SK-N-SH (cell line): ENCODE measurements around the gene SF3B1.

Experiments used
- CHD2 ChIP-seq: fragments of 150-350 bp; IDR thresholded peaks from 2 replicates; pipeline ENCODE4 v1.6.1; 2018; ENCODE audit warnings: low read length; ENCODE audit not compliant: partially characterized antibody
- CTCF ChIP-seq: fragments of 200-600 bp; sonication (generic); IDR thresholded peaks from 2 replicates; pipeline ENCODE4 v1.6.1; 2017; ENCODE audit warnings: antibody characterized with exemption, mild to moderate bottlenecking, moderate library complexity
- EP300 ChIP-seq, 2 experiments: IDR thresholded peaks; 2 replicates each; pipeline versions ENCODE4 v1.4.0 to v1.6.1; 2012; ENCODE audit warnings: borderline replicate concordance in 1 of 2, low read depth in 1 of 2, low read length in 1 of 2
- FOXM1 ChIP-seq: IDR thresholded peaks from 2 replicates; pipeline ENCODE4 v1.4.0; 2012; ENCODE audit warnings: low read depth, mild to moderate bottlenecking
- IRF3 ChIP-seq: fragments of 150-350 bp; IDR thresholded peaks from 2 replicates; pipeline ENCODE4 v1.6.1; 2016; ENCODE audit warnings: mild to moderate bottlenecking, low read depth, low read length
- JUND ChIP-seq: IDR thresholded peaks from 2 replicates; pipeline ENCODE4 v1.4.0; 2012
- NFIC ChIP-seq: IDR thresholded peaks from 2 replicates; pipeline ENCODE4 v1.4.0; 2012; ENCODE audit warnings: borderline replicate concordance
- POLR2AphosphoS5 ChIP-seq: IDR thresholded peaks from 2 replicates; pipeline ENCODE4 v1.6.1; 2012; ENCODE audit warnings: low read depth, low read length
- RAD21 ChIP-seq: IDR thresholded peaks from 2 replicates; pipeline ENCODE4 v1.6.1; 2012; ENCODE audit warnings: mild to moderate bottlenecking, low read length
- USF1 ChIP-seq: IDR thresholded peaks from 2 replicates; pipeline ENCODE4 v1.4.0; 2012; ENCODE audit warnings: low read depth, borderline replicate concordance
- USF2 ChIP-seq: fragments of 150-350 bp; IDR thresholded peaks from 2 replicates; pipeline ENCODE4 v1.6.1; 2017; ENCODE audit warnings: antibody characterized with exemption, low read length, low read depth, borderline replicate concordance

GRCh38 chr2:197349699-197350098, 85.1 kb downstream of the SF3B1 start:
- TF ChIP-seq CTCF (no peak), USF2 (no peak), FOXM1 (no peak), EP300 (IDR thresholded peaks at IDR 0.05; ENCODE audit: borderline replicate concordance in 1 of 2, low read depth in 1 of 2, low read length in 1 of 2) (no peak), JUND (no peak), RAD21 (no peak), USF1 (no peak), NFIC (no peak), IRF3 (no peak), CHD2 (no peak), POLR2AphosphoS5 (no peak)
